ENCODE measurements around the gene MCTP1. TPM values are rescaled to one million over a fixed set of nuclear protein-coding genes. Genes with fewer than 3 reads are reported as not detected.

MCTP1 gene
- total RNA-seq, 1 donor: 5.8 TPM

- no peaks in the 10 kb centered on the region for H3K9me3 ChIP-seq (ENCODE audit: low read depth, low read length)
- H4K20me1 ChIP-seq (ENCODE audit: insufficient read depth, low read length): no peaks in the 10 kb centered on the region
- no peaks in the 10 kb centered on the region for H3K4me1 ChIP-seq (ENCODE audit: insufficient read depth, low read length)
- no peak for TF ChIP-seq CTCF (IDR thresholded peaks at IDR 0.05; ENCODE audit: extremely low read depth, low read depth, low read length)
- H3K4me3 ChIP-seq (ENCODE audit: insufficient read depth, low read length): no peak overlapping the region
- H3K27me3 ChIP-seq (ENCODE audit: insufficient read depth, low read length): no peaks in the 10 kb centered on the region
- H3K4me2 ChIP-seq (ENCODE audit: insufficient read depth, low read length): no peak overlapping the region
- no peak for DNase-seq (ENCODE audit: insufficient read length, low spot score, missing footprints)
- H3K27ac ChIP-seq (ENCODE audit: low read depth, low read length): no peak overlapping the region
- H3K36me3 ChIP-seq (ENCODE audit: insufficient read depth, low read length): peaks cover 6% of the 10 kb centered on the region
- no peaks in the 10 kb centered on the region for H3K79me2 ChIP-seq (ENCODE audit: insufficient read depth, low read length)
- H2AFZ ChIP-seq (ENCODE audit: low read length): no peak overlapping the region
Observed at GRCh38 chr5:94709277-94709676, 575.6 kb downstream of the MCTP1 start.

- H3K79me2 ChIP-seq (ENCODE audit: insufficient read depth, low read length): no peaks in the 10 kb centered on the region
- H3K36me3 ChIP-seq (ENCODE audit: insufficient read depth, low read length): peaks cover 6% of the 10 kb centered on the region
- H3K4me2 ChIP-seq (ENCODE audit: insufficient read depth, low read length): no peak overlapping the region
- DNase-seq (ENCODE audit: insufficient read length, low spot score, missing footprints): no peak
- H2AFZ ChIP-seq (ENCODE audit: low read length): no peak overlapping the region
- H3K4me3 ChIP-seq (ENCODE audit: insufficient read depth, low read length): no peak overlapping the region
- no peaks in the 10 kb centered on the region for H3K27me3 ChIP-seq (ENCODE audit: insufficient read depth, low read length)
- no peaks in the 10 kb centered on the region for H3K9me3 ChIP-seq (ENCODE audit: low read depth, low read length)
- no peaks in the 10 kb centered on the region for H4K20me1 ChIP-seq (ENCODE audit: insufficient read depth, low read length)
- H3K27ac ChIP-seq (ENCODE audit: low read depth, low read length): no peak overlapping the region
- no peak for TF ChIP-seq CTCF (IDR thresholded peaks at IDR 0.05; ENCODE audit: extremely low read depth, low read depth, low read length)
- no peaks in the 10 kb centered on the region for H3K4me1 ChIP-seq (ENCODE audit: insufficient read depth, low read length)
Observed at GRCh38 chr5:94707359-94707758, 577.5 kb downstream of the MCTP1 start.

GRCh38 chr5:94705427-94705826 is 579.5 kb downstream of the MCTP1 start:
- no peak for DNase-seq (ENCODE audit: insufficient read length, low spot score, missing footprints)
- Histone ChIP-seq H3K4me3 (ENCODE audit: insufficient read depth, low read length) (no peak overlapping the region), H3K27ac (ENCODE audit: low read depth, low read length) (no peak overlapping the region), H3K36me3 (ENCODE audit: insufficient read depth, low read length) (peaks cover 6% of the 10 kb centered on the region), H4K20me1 (ENCODE audit: insufficient read depth, low read length) (no peaks in the 10 kb centered on the region), H3K4me1 (ENCODE audit: insufficient read depth, low read length) (no peaks in the 10 kb centered on the region), H3K79me2 (ENCODE audit: insufficient read depth, low read length) (no peaks in the 10 kb centered on the region), H3K27me3 (ENCODE audit: insufficient read depth, low read length) (no peaks in the 10 kb centered on the region), H3K4me2 (ENCODE audit: insufficient read depth, low read length) (no peak overlapping the region), H2AFZ (ENCODE audit: low read length) (no peak overlapping the region), H3K9me3 (ENCODE audit: low read depth, low read length) (no peaks in the 10 kb centered on the region)
- TF ChIP-seq CTCF (IDR thresholded peaks at IDR 0.05; ENCODE audit: extremely low read depth, low read depth, low read length): no peak

- no peak overlapping the region for H3K27ac ChIP-seq (ENCODE audit: low read depth, low read length)
- no peaks in the 10 kb centered on the region for H3K79me2 ChIP-seq (ENCODE audit: insufficient read depth, low read length)
Observed at GRCh38 chr5:94702729-94703128, 582.2 kb downstream of the MCTP1 start.

More at GRCh38 chr5:94702729-94703128, 582.2 kb downstream of the MCTP1 start:
- TF ChIP-seq CTCF (IDR thresholded peaks at IDR 0.05; ENCODE audit: extremely low read depth, low read depth, low read length): no peak
- H3K4me2 ChIP-seq (ENCODE audit: insufficient read depth, low read length): no peak overlapping the region
- no peaks in the 10 kb centered on the region for H3K36me3 ChIP-seq (ENCODE audit: insufficient read depth, low read length)
- H3K4me3 ChIP-seq (ENCODE audit: insufficient read depth, low read length): no peak overlapping the region
- H4K20me1 ChIP-seq (ENCODE audit: insufficient read depth, low read length): no peaks in the 10 kb centered on the region
- H3K4me1 ChIP-seq (ENCODE audit: insufficient read depth, low read length): no peaks in the 10 kb centered on the region
- no peak overlapping the region for H2AFZ ChIP-seq (ENCODE audit: low read length)
- H3K27me3 ChIP-seq (ENCODE audit: insufficient read depth, low read length): no peaks in the 10 kb centered on the region
- H3K9me3 ChIP-seq (ENCODE audit: low read depth, low read length): no peaks in the 10 kb centered on the region
- no peak for DNase-seq (ENCODE audit: insufficient read length, low spot score, missing footprints)

All from osteoblast (primary cell).